NB4 (cell line): Measurements from ENCODE around the gene MRO.

Experiments used
- DNase-seq: peaks from one replicate; pipeline ENCODE4 v3.0.0; 2010; ENCODE audit warnings: low read depth
- H3K4me3 ChIP-seq: one replicate; pipeline ENCODE4 v1.5.1; 2011; ENCODE audit warnings: mild to moderate bottlenecking, low read depth, low read length, moderate library complexity
- MYC ChIP-seq: IDR thresholded peaks from 2 replicates; pipeline ENCODE4 v1.6.1; 2011; ENCODE audit warnings: low read depth, low read length
- POLR2A ChIP-seq: IDR thresholded peaks from 2 replicates; pipeline ENCODE4 v1.6.1; 2011; ENCODE audit warnings: mild to moderate bottlenecking; ENCODE audit not compliant: insufficient read length; ENCODE audit errors: extremely low read depth
- TF ChIP-seq, protein P1 (sequence below): IDR thresholded peaks from one replicate; pipeline ENCODE4 v1.5.1; 2012; ENCODE audit warnings: low read depth, low read length
- TF ChIP-seq, protein P2 (sequence below): IDR thresholded peaks from 2 replicates; pipeline ENCODE4 v1.6.1; 2011; ENCODE audit warnings: low read depth, low read length

Gene MRO

DNA sequence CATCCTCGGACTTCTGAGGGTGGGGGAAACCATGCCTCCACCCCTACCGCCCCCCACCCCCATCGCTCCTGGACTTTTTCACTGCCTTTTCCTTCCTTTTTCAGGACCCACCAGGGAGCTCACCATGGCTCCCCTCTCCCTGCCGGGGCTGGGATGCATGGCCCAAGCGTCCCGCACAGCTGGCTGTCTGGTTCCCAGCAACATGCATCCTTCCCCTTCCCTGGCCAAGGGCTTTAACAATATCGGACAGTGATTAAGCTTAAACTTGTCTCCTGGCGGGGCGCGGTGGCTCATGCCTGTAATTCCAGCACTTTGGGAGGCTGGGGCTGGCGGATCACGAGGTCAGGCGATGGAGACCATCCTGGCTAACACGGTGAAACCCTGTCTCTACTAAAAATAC lies 44.1 kb downstream of the MRO start:
- DNase-seq: no peak
- H3K4me3 ChIP-seq: no peak overlapping the region
- TF ChIP-seq, protein P1, sequence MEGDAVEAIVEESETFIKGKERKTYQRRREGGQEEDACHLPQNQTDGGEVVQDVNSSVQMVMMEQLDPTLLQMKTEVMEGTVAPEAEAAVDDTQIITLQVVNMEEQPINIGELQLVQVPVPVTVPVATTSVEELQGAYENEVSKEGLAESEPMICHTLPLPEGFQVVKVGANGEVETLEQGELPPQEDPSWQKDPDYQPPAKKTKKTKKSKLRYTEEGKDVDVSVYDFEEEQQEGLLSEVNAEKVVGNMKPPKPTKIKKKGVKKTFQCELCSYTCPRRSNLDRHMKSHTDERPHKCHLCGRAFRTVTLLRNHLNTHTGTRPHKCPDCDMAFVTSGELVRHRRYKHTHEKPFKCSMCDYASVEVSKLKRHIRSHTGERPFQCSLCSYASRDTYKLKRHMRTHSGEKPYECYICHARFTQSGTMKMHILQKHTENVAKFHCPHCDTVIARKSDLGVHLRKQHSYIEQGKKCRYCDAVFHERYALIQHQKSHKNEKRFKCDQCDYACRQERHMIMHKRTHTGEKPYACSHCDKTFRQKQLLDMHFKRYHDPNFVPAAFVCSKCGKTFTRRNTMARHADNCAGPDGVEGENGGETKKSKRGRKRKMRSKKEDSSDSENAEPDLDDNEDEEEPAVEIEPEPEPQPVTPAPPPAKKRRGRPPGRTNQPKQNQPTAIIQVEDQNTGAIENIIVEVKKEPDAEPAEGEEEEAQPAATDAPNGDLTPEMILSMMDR: no peak
- no peak for TF ChIP-seq MYC
- TF ChIP-seq POLR2A: no peak
- TF ChIP-seq, protein P2, sequence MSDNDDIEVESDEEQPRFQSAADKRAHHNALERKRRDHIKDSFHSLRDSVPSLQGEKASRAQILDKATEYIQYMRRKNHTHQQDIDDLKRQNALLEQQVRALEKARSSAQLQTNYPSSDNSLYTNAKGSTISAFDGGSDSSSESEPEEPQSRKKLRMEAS: no peak

DNA sequence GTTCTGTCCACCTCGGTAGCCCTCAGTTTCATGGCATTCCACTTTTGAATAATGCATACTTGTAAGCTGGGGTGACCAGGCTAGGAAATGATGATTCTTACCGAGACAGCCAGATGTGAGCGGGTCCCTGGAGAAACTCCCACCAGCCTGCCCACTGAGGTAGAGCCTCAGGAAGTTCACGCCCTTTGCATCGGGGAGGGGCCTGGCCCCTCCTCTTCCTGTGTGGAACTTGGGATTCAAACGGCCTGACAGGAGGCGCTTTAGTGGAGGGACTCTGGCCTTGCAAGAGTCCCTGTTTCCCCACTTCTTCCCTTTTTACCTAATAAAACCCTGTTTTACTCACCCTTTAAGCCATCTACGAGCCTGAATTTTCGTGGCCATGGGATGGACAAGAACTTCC lies 44.6 kb downstream of the MRO start:
- DNase-seq: no peak
- TF ChIP-seq, protein P2: no peak
- TF ChIP-seq, protein P1: no peak
- TF ChIP-seq POLR2A: no peak
- no peak for TF ChIP-seq MYC
- H3K4me3 ChIP-seq: no peak overlapping the region

DNA sequence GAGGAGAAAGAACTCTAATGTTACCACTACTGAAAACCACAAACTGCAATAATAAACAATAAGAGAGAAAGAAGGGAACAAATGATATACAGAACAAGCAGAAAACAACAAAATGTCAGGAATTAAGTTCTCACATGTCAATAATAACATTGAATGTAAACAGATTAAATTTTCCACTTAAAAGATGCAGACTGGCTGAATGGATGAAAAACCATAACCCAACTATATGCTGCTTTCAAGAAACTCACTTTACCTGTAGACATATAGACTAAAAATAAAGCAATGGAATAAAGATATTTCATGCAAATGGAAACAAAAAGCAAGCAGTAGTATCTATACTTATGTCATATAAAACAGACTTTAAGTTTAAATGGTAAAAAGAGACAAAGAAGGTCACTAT lies 50.4 kb downstream of the MRO start:
- DNase-seq: no peak
- no peak overlapping the region for H3K4me3 ChIP-seq
- TF ChIP-seq, protein P1: no peak

DNA sequence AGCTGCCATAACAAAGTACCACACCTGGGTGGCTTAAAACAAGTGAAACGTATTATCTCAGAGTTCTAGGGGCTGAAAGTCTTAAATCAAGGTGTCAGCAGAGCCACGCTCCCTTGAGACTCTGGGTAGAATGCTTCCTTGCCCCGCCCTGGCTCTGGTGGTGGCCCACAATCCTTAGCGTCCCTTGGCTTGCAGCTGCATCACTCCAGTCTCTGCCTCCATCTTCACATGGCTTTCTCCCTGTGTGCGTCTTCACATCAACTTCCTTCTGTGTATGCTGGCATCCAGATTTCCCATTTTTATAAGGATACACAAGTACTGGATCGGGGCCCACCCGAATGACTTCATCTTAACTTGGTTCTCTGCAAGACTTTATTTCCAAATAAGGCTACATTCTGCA lies 62.5 kb downstream of the MRO start:
- DNase-seq: no peak
- H3K4me3 ChIP-seq: no peak overlapping the region
- TF ChIP-seq, protein P1: no peak
- TF ChIP-seq POLR2A: no peak
- TF ChIP-seq, protein P2: no peak
- TF ChIP-seq MYC: no peak

DNA sequence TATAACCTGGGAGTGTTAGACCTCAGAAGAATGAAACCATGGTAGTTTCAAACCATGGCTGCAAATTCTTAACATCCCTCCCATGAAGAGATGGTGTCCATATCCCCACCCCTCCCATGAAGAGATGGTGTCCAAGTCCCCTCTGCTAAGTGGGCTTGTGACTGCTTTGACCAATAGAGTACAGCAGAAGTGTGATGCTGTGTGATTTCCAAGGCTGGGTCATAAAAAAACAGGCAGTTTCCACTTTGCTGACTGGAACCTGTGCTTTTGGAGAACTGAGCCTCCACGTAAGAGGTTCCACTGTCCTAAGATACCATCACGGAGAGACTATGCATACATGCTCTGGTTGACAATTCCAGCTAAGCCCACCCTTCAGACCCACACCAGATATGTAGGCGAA lies 65.5 kb downstream of the MRO start:
- no peak for DNase-seq
- H3K4me3 ChIP-seq: no peak overlapping the region
- TF ChIP-seq, protein P1: no peak
- TF ChIP-seq, protein P2: no peak
- TF ChIP-seq MYC (no peak), POLR2A (no peak)

DNA sequence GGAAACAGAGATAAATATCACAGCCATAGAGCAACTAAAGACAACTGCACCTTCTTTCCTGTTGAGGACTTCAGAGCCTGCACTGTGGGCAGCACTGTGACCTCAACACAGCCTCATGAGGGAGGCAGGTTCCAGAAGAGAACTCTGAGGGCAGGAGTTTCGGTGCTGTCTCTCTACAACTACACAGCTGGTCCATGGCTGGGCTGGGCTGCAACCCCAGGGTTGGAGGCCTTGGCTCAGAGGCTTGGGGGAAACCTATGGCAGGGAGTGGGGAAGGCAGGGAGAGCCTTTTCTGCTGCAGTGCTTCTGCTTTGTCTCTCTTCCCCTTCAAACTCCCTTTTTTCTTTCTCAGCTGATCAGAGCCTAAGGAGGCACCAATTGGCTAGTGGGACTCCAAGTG lies 66.5 kb downstream of the MRO start:
- H3K4me3 ChIP-seq: no peak overlapping the region
- DNase-seq: no peak
- TF ChIP-seq MYC: no peak
- TF ChIP-seq POLR2A: no peak
- TF ChIP-seq, protein P2: no peak
- TF ChIP-seq, protein P1: no peak
